Transverse colon (tissue), 4 donors: ENCODE data around the gene TIAM1. TPM values are rescaled to one million over a fixed set of nuclear protein-coding genes. Genes with fewer than 3 reads are reported as not detected.

Experiments used
- DNase-seq: peaks from one replicate; pipeline ENCODE4 v3.0.0-alpha.2; 2019
- H3K27ac ChIP-seq, 4 donors: fragments of 200-600 bp; sonication (generic); 2 replicates each; pipeline ENCODE4 v1.5.1; 2016 to 2018; ENCODE audit warnings: inconsistent platforms in 4 of 4
- H3K27me3 ChIP-seq: fragments of 200-600 bp; sonication (generic); 2 replicates; pipeline ENCODE4 v1.5.1; 2017; ENCODE audit warnings: inconsistent platforms
- H3K36me3 ChIP-seq, 4 donors: fragments of 200-600 bp; sonication (generic); 2 replicates each; pipeline ENCODE4 v1.5.1; 2017 to 2019; ENCODE audit warnings: inconsistent platforms in 4 of 4
- H3K4me1 ChIP-seq, 4 donors: fragments of 200-600 bp; sonication (generic); 2 replicates each; pipeline ENCODE4 v1.5.1; 2017 to 2020; ENCODE audit warnings: inconsistent platforms in 4 of 4
- H3K4me3 ChIP-seq, 4 donors: fragments of 200-600 bp; sonication (generic); 1 replicate in 1 of 4; 2 replicates in 3 of 4; pipeline versions ENCODE4 v1.5.1 to v1.6.1; 2017 to 2019; ENCODE audit warnings: inconsistent platforms in 4 of 4
- H3K9me3 ChIP-seq, 2 donors: fragments of 200-600 bp; sonication (generic); 2 replicates each; pipeline ENCODE4 v1.5.1; 2017 to 2019; ENCODE audit warnings: inconsistent platforms in 2 of 2
- EP300 ChIP-seq: sonication (generic); formaldehyde crosslinking; IDR thresholded peaks from one replicate; pipeline ENCODE4 v1.6.1; 2017; ENCODE audit warnings: antibody characterized with exemption, low read depth
- POLR2A ChIP-seq: fragments of 450-650 bp; IDR thresholded peaks from one replicate; pipeline ENCODE4 v1.6.1; 2016; ENCODE audit warnings: antibody characterized with exemption, mild to moderate bottlenecking, moderate library complexity
- POLR2AphosphoS5 ChIP-seq, 3 donors: sonication (generic); formaldehyde crosslinking; IDR thresholded peaks; one replicate each; pipeline ENCODE4 v1.6.1; 2016; ENCODE audit warnings: antibody characterized with exemption in 3 of 3
- WGBS, 2 donors: methylation state at CpG; one replicate each; pipeline ENCODE4 v1.1.5; 2018; ENCODE audit warnings: low coverage in 1 of 2; 5-methylcytosine and 5-hydroxymethylcytosine counted together
- in situ Hi-C, 4 donors: fragments of 200-750 bp; cut with MboI; loops; one replicate each; pipeline versions ENCODE4 v1.15.0 to v1.15.1; 2017; ENCODE audit warnings: low sequenced_read_pairs in 3 of 4, low pct_ligation_motif_present in 1 of 4, low pct_unique_long_range_greater_than_20kb in 1 of 4
- intact Hi-C: fragments of 100-400 bp; cut with DNase I; formaldehyde crosslinking; loops from one replicate; pipeline ENCODE4 v1.15.1; 2023; ENCODE audit warnings: low total_unique reads
- total RNA-seq, 4 donors: library from RNA; depleted of rRNA; stranded (reverse); fragments of >200 nt; gene quantifications; one replicate each; pipeline ENCODE4 v1.1.0, GENCODE V29; 2016
- TF ChIP-seq, protein P1 (sequence below), 5 experiments: fragments of 200-600 bp in 3 of 5; fragments of 450-650 bp in 2 of 5; sonication (generic) in 3 of 5; IDR thresholded peaks; 1 replicate in 2 of 5; 2 replicates in 3 of 5; pipeline ENCODE4 v1.5.1; 2016 to 2017; ENCODE audit warnings: antibody characterized with exemption in 5 of 5, inconsistent platforms in 3 of 5, mild to moderate bottlenecking in 2 of 5, moderate library complexity in 1 of 5

TIAM1 gene
- total RNA-seq, 4 donors from 2014 or later, result 4.5 to 18.9 (median 6.5) TPM

DNA sequence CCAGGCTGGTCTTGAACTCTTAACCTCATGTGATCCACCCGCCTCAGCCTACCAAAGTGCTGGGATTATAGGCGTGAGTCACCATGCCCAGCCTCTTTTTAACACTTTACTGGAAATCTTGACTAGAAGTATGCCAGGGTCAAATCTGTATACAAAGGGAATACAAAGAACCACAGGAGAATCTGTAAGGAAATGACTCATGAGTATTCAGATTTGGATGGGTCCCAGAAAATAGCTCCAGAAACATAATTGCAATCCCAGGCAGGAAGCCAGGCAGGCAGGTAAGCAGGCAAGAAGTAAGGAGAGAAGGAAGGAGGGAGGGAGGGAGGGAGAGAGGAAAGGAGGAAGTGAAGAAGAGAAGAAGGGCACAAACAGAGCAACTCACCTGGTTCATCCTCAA lies 22.8 kb upstream of the TIAM1 start:
- H3K36me3 ChIP-seq, result no peaks in the 10 kb centered on the region
- no peaks in the 10 kb centered on the region for H3K9me3 ChIP-seq
- no peak overlapping the region for H3K27ac ChIP-seq
- no peak for TF ChIP-seq POLR2AphosphoS5 (IDR thresholded peaks at IDR 0.05)
- TF ChIP-seq EP300, result no peak
- no peak for TF ChIP-seq POLR2A
- TF ChIP-seq, protein P1, sequence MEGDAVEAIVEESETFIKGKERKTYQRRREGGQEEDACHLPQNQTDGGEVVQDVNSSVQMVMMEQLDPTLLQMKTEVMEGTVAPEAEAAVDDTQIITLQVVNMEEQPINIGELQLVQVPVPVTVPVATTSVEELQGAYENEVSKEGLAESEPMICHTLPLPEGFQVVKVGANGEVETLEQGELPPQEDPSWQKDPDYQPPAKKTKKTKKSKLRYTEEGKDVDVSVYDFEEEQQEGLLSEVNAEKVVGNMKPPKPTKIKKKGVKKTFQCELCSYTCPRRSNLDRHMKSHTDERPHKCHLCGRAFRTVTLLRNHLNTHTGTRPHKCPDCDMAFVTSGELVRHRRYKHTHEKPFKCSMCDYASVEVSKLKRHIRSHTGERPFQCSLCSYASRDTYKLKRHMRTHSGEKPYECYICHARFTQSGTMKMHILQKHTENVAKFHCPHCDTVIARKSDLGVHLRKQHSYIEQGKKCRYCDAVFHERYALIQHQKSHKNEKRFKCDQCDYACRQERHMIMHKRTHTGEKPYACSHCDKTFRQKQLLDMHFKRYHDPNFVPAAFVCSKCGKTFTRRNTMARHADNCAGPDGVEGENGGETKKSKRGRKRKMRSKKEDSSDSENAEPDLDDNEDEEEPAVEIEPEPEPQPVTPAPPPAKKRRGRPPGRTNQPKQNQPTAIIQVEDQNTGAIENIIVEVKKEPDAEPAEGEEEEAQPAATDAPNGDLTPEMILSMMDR (IDR thresholded peaks at IDR 0.05), result no peak
- WGBS, 2 donors, result 59 to 75% methylated on average over 2 of the region's 2 CpGs
- intact Hi-C loops (no loop called here), in situ Hi-C loops (no loop called here)
- no peaks in the 10 kb centered on the region for H3K27me3 ChIP-seq
- H3K4me1 ChIP-seq, result no peaks in the 10 kb centered on the region
- DNase-seq, result no peak
- no peak overlapping the region for H3K4me3 ChIP-seq

DNA sequence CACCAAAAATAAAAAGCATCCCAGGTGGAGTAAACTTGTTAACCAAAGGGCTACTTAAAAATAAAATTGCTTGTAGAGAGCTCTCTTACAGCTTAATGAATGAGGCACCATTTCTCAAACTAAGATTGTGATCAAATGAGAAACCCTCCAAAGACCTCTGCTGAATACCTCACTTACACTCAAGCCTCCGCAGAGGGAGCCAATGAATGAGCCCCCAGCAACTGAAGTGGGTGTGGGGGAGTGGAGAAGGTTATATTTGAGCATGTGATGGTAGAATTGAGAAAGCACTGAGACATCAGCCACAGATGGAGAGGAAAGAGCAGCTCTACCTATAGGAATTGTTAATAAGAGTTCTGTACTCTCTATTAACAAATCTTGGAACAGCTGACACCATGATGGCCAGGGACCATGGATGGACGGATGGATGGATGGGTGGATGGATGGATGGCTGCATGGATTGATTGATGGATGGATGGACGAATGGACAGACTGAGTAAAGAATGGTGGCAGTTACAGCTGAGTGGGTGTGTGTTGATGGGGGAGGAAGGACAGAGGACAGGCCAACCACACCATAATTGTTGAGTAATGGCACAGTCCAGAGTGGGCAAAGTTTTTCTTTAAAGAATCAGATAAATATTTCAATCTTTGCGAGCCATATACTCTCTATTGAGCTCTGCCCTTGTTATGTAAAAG lies 20.3 kb upstream of the TIAM1 start:
- no peak for DNase-seq
- intact Hi-C loops, result no loop called here
- TF ChIP-seq, protein P1 (IDR thresholded peaks at IDR 0.05), result no peak
- TF ChIP-seq POLR2A (no peak), EP300 (no peak), POLR2AphosphoS5 (IDR thresholded peaks at IDR 0.05) (no peak)
- Histone ChIP-seq H3K36me3 (no peaks in the 10 kb centered on the region), H3K4me1 (no peaks in the 10 kb centered on the region), H3K27me3 (no peaks in the 10 kb centered on the region), H3K4me3 (no peak overlapping the region), H3K9me3 (no peaks in the 10 kb centered on the region), H3K27ac (no peak overlapping the region)
- WGBS, 2 donors, result 83 to 85% methylated on average over 4 of the region's 4 CpGs
- in situ Hi-C loops, result no loop called here

DNA sequence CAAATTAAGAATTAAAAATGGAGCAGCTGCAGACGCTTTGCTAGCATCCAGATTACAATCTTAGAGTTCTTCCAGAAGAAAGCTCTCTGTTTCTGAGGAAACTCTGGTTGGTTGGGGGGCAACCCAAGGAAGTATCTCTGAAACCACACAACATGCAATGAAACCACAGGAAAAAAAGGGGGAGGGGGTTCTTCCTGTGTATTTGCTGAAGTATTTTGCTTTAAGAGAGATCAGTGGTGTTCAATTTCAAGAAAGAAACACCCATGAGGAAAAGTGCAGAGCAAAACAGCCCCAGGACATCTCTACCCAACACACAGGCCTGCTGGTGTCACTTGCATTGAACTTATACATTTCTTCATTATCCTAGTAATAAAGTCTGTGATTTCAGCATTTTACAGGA lies 19.7 kb upstream of the TIAM1 start:
- 69 to 100% methylated on average over 1 of the region's 1 CpG for WGBS, 2 donors
- intact Hi-C loops, result no loop called here

DNA sequence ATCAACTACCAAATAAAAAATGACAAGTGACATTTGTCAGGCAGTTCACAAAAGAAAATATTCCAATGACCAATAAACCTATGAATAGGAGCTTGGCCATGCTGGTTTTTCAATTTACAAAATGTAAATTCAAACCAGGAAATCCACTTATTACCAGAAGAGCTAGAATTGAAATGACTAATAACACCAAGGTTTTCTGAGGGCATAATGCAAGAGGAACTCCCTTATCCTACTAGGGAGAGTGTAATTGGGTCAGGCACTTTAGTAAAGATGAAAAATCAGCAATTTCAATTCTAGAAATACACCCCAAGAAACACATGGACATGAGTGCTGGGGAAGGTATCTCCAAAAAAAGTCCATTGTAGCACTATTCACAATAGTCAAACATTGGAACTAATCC lies 16.7 kb upstream of the TIAM1 start:
- in situ Hi-C loops, result no loop called here
- no peaks in the 10 kb centered on the region for H3K36me3 ChIP-seq

More for the DNA sequence above, 19.7 kb upstream of the TIAM1 start:
- no peaks in the 10 kb centered on the region for H3K4me1 ChIP-seq
- H3K4me3 ChIP-seq, result no peak overlapping the region
- H3K9me3 ChIP-seq, result no peaks in the 10 kb centered on the region
- TF ChIP-seq POLR2A, result no peak
- TF ChIP-seq POLR2AphosphoS5 (IDR thresholded peaks at IDR 0.05), result no peak
- TF ChIP-seq, protein P1 (IDR thresholded peaks at IDR 0.05), result no peak
- TF ChIP-seq EP300, result no peak
- DNase-seq, result no peak
- in situ Hi-C loops, result no loop called here
- no peaks in the 10 kb centered on the region for H3K36me3 ChIP-seq
- no peaks in the 10 kb centered on the region for H3K27me3 ChIP-seq
- H3K27ac ChIP-seq, result no peak overlapping the region

More for the DNA sequence above, 16.7 kb upstream of the TIAM1 start:
- Histone ChIP-seq H3K9me3 (no peaks in the 10 kb centered on the region), H3K27me3 (no peaks in the 10 kb centered on the region), H3K27ac (no peak overlapping the region), H3K4me3 (no peak overlapping the region), H3K4me1 (no peaks in the 10 kb centered on the region)
- TF ChIP-seq POLR2A (no peak), EP300 (no peak), POLR2AphosphoS5 (IDR thresholded peaks at IDR 0.05) (no peak)
- TF ChIP-seq, protein P1 (IDR thresholded peaks at IDR 0.05), result no peak
- intact Hi-C loops, result no loop called here
- no peak for DNase-seq
